ENCODE results near the gene MRPL2.
"Not testable (repeated sequence)": the region's sequence is repeated elsewhere in the genome, so short reads cannot be mapped to it uniquely, and the experiment has no call there.

MRPL2 gene

GRCh38 chr6:43053545-43054205, 5.6 kb downstream of the MRPL2 start, which contains the start of gene CUL7:
CUL7 (minus strand) TSS chr6:43053851; CDS start chr6:43052788, 1,063 bp downstream.
- peak; percentile 87 to 89 for DNase-seq (ENCODE audit: low read depth in 2 of 2)

DNA sequence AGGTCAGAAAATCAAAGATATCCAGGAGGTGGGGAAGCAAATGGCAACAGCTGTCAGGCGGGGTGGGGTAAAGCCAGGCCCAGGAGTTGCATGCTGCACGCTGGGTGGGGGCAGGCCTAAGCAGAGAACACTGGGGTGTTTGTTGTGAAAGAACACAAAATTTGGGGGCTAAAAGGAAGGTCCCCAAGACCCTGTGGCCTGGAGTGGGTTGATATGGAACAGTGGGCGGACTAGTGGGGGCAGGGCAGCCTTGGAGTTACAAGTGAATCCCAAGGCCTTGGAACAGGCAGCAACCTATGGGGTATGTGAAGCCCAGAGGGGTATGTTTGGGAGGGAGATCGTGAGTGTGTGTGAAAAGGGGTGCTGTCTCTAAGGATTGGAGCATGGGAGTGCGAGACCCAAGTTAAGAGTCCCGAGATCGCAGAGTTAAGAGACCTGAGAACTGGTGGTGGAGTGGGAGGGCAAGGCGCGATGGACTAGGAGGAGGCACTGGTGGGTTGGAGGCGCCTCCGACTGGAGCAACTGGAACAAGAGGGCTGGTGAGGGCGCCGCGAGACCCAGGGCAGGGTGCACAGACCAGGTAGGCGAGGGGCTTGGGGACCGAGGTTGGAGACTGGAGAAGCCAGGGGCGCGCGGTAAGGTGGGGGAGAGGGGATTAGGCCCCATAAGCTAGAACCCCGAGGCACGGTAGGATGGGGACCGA, 6.2 kb downstream of the MRPL2 start:
- DNase-seq (ENCODE audit: low read depth in 2 of 2) = no peak

DNA sequence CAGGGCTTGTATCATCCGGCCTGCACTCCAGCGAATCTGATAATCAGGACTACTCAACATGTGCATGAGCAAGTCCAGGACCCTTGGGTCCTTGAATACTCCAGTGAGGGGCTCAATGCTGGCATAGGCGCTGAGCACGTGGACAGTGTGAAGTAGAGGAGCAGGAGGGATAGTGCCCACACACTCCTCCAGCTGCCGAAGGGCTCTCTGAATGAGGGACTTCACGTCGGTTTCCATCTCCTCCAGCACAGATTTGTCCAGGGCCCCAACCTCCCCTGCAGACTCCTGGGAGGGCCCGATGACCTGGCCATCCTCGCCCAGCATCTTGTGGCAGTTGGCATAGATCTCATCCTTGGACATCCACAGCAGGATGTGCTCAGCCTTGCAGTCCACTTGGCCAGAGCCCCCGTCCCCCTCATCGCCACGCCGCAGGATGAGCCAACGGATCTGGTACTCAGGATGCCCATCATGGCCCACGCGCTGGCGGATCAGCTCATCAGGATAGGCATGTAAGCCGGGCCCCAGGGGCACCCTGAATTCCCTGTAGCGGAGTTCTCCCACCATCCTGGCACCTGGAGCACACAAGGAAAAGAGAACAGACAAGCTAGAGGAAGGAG, 6.9 kb downstream of the MRPL2 start:
- no peak for DNase-seq (ENCODE audit: low read depth in 2 of 2)

GRCh38 chr6:43050981-43051380, 8.3 kb downstream of the MRPL2 start:
- DNase-seq (ENCODE audit: low read depth in 2 of 2) = no peak

DNA sequence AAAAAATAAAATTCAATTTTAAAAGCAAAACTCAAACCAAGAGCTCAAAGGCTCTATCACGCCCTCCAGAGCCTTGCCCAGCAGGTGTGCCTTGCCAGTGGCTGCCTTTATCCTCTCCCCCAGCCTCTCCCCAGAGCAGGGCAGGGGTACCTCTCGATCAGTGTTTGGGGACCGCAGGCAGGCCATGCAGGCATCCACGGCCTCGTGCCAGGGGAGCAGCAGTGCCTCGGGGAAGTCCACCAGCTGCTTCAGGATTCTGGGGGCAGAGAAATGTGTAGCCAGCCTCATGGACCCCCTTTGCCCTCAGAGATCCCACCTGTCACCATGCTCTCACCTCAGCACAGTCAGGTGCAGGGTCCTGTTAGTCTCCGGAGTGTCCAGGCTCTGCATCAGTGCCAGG, 11.2 kb downstream of the MRPL2 start:
- DNase-seq (ENCODE audit: low read depth in 2 of 2) = no peak

- no peak for DNase-seq (ENCODE audit: low read depth in 2 of 2)
Measured at GRCh38 chr6:43045371-43045930, 13.8 kb downstream of the MRPL2 start.

DNA sequence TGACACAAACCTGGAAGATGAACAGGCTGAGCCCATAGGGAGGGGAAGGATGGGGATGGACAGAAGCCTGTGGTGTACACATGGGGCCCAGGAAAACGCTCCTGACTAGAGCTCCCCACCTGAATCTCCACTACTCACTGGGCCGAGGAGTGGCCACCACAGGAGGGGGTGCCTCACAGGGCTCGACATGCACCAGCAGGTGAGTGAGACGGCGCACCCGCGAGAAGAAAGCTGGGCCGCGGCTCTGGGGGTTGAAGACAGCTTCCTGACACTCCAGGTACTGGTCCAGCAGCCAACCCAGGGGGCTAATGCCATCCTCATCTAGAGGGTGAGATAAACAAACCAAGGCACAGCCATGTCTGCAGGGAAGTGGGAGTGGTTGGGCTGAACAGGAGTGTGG, 15.9 kb downstream of the MRPL2 start:
- DNase-seq (ENCODE audit: low read depth in 2 of 2) = no peak

DNA sequence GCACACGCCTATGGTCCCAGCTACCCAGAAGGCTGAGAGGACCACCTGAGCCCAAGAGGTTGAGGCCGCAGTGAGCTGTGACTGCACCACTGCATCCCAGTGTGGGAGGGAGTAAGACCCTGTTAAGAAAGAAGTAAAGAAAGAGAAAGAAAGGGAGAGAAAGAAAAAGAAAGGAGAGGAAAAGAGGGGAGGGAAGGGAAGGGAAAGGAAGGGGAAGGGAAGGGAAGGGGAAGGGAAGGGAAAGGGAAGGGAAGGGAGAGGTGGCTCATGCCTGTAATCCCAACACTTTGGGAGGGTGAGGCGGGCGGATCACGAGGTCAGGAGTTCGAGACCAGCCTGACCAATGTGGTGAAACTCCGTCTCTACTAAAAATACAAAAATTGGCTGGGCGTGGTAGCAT, 17.8 kb downstream of the MRPL2 start:
- DNase-seq (ENCODE audit: low read depth in 2 of 2) = not testable (repeated sequence)

DNA sequence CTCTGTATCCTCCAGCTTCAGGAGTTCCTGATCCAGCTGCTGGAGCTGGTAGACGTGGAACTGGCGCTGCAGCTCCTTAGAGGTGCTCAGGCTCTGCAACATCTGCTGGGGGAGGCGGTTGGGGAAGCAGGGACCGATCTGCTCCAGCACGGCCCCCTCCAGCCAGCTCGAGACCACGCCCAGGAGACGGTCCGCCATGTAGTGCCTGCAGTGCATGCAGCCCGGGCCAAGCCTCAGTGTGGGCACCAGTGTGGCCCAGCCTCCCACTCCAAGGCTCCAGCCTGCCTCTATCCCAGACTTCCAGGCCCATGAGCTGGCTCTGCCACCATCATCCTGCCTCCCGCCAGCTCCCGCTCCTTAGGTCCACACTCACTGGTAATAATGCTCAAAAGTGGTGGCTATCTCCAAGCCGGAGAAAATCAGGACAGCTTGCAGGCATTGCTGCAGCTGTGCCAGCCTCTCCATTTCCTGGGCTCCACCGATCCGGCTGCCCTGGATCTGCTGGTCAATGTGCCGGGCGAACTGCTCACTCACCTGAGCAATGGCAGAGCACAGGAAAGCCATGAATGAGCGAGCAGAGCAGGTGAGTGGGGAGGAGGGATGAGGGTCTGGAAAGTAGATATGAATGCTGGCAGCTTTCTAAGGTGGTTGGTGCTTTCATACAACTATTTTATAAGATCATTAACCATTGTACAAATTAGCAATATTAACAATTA, 18.5 kb downstream of the MRPL2 start:
- no peak for DNase-seq (ENCODE audit: low read depth in 2 of 2)

DNA sequence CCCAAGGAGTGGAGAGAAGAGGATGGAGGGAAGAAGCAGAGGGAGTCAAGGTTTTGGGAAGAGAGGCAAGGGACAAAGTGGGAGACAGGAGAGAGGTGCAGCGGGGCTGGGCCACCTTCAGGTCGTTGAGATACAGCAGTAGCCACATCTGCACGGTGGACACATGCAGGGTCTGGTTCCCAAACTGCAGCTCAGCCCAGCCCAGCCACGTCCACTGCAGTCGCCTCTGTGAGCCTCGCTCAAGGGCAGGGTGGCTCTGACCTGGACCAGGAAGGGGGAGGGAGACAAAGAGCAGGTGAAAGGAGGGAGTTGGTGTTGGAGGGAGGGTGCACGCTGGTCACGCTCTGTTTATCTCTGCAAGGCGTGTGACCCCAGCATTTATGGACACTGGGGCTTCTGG, 20.5 kb downstream of the MRPL2 start:
- DNase-seq (ENCODE audit: low read depth in 2 of 2) = no peak

DNA sequence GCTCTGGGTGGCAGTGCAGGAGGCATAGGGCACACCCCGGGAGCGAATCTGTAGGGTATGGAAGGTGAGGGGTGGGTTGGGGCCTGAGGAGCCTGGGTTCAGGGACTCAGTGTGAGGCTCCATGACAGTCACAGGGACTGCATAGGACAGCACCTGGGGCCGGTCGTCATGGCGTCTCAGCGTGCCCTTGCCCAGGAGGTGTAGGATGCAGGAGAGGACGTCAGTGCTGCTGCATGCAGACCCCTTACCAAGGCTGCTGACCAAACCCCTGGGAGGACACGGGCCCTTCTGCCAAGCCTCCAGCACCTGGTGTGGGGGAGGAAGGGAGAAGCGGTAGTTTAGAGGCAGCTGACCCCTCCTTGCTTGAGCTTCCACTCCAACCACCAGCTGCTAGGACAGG, 21.5 kb downstream of the MRPL2 start:
- no peak for DNase-seq (ENCODE audit: low read depth in 2 of 2)

DNA sequence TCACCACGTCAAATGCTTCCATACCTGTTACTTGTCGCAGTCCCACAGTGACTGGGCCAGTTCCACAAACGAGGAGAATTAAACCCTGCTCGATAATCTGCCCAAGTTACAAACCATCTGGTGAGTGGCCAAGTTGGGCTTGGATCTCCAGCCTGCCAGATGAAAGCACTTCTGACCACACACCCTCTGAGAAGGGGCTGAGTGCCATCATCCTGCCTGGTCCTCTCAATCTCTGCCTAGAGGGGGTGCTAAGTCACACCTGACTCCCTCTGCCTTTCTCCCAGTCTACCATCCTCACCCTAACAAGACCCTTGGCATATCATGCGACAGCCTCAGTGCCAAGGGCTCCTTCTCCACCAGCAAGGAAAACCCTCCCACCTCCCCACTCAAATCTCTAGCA, 22.0 kb downstream of the MRPL2 start:
- DNase-seq (ENCODE audit: low read depth in 2 of 2) = no peak

GRCh38 chr6:43036712-43037111, 22.5 kb downstream of the MRPL2 start:
- no peak for DNase-seq (ENCODE audit: low read depth in 2 of 2)

DNA sequence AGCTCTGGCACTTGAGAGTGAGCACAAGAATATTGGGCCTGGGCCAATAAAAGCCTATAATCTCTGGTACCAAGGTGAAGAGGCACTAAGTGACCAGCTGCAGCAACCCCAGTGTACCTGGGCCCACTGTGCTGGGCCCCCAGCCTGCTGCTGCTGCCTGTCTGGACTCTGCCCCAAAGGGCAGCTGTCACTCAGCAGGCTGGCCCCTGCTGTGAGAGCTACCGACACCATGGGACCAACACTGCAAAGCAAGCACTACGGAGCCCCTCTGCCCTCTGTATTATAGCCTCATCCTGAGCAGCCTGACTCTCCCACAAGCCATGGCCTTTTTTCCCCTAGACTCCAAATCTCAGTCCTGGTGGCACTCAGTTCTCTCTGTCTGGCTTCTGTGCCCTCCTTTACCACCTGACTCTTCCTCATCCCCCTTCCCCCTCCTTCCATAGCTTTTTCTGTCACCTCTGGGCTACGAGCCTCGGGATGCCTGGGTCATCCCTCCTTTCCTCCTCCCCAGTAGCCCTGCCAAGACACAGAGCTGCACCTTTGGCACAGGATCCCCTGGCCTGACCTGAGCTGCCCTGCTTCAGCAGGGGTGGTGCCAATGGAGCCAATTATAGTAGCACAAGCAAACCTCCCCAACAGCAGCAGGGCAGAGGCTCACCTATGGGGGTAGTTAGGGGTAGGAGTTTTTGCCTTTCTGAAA, 23.6 kb downstream of the MRPL2 start:
- DNase-seq (ENCODE audit: low read depth in 2 of 2) = no peak

DNA sequence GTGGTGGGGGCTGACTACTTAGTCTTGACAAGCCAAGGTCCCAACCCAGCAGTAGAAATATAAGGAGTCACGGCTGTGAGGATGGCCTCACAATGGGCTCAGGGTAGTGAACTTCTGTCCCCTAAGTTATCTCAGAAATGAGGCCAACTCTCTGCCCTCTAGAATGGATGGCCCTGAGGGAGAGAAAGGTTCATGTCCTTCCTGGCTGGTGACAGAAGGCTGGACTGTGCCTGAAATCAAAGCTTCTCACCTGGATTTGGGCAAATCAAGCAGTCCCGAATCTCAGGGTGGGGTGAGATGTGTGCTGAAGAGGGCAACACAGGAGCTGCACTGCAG, 25.1 kb downstream of the MRPL2 start:
- no peak for DNase-seq (ENCODE audit: low read depth in 2 of 2)

DNA sequence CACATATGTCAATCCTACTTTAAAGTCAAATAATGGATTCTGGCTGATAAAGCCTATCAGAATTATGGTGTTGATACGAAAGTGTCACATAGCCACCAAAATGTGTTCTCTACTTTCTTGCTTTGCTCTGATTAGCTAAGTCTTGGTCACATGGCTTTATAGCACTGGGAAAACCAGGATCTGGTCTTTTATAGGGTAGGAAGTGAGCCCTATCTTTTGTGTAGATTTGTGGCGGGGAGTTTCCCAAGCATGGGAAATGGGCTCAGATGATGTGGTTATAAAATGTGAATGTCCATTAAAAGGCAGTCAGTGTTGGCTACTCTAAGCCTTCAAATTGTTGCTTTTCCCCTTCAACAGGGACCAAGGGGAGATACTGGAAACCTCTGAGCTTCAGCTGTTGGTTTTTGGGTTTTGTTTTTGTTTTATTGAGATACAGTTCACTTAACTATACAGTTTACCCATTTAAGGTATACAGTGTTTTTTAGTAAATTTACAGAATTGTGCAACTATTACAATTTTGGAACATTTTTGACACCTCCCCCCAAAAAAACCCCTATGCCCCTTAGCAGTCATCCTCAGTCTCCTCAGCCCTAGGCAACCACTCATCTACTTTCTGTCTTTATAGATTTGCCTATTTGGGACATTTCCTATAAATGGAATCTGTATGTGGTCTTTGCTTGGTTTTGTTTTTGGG, 25.6 kb downstream of the MRPL2 start:
- DNase-seq (ENCODE audit: low read depth in 2 of 2) = no peak

GRCh38 chr6:43032326-43032725, 26.9 kb downstream of the MRPL2 start:
- no peak for DNase-seq (ENCODE audit: low read depth in 2 of 2)

DNA sequence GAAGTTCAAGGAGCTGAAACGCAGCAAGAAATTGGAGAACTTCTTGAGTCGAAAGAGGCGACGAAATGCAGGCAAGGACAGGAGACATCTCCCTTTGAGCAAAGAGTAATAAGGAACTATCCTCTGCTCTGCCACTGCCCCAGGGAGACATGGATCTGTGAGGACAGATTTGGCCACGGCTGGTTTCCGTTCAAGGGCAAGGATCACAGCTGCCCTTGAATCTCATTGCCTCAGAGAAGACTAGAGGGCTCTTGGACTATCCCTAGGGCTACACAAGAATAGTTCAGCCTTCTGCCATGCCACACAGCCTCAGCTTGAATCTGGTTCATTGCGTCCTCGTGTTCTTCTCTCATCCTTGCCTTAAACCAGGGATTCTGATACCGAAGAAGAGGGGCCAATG, 30.1 kb downstream of the MRPL2 start:
- no peak for DNase-seq (ENCODE audit: low read depth in 2 of 2)

GRCh38 chr6:43026365-43026764, 32.9 kb downstream of the MRPL2 start:
- no peak for DNase-seq (ENCODE audit: low read depth in 2 of 2)

GRCh38 chr6:43024436-43024835, 34.8 kb downstream of the MRPL2 start:
- DNase-seq (ENCODE audit: low read depth in 2 of 2) = no peak

Data from stimulated activated CD4-positive, alpha-beta T cell treated with anti-CD3 and anti-CD28 coated beads, Interleukin-4, amount 100 ng/mL, for 48 hours (primary cell).